HG03135 (cell line): ENCODE results near the gene INF2.

ENCODE experiments used
- ATAC-seq: cut with Tn5 transposase; IDR thresholded peaks from one replicate; pipeline ENCODE4 v1.9.1; 2021; ENCODE audit warnings: mild to moderate bottlenecking, moderate library complexity; ENCODE audit not compliant: unreplicated experiment

The INF2 gene

DNA sequence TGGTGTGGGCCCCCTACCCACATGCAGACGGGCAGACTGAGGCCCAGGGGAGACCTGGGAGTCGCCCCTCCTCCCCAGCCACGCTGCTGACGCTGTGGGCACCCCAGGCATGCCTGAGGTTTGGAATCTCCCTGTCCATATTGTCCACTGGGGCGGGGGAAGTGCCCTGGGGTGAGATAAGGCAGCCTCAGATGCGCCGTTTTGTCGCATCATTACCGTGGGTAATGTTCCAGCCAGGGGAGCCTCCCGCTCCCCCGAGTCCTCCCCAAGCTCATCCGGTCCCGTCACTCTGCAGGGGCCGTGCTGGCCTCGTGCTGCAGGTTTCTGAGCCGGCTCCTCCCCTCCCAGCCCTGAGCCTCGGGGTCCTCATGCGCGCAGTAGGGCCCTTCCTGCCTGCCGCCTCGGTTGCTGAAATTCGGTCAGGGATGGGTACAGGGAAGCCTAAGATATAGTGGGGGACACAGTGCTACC lies 11.4 kb downstream of the INF2 start:
- ATAC-seq = no peak

DNA sequence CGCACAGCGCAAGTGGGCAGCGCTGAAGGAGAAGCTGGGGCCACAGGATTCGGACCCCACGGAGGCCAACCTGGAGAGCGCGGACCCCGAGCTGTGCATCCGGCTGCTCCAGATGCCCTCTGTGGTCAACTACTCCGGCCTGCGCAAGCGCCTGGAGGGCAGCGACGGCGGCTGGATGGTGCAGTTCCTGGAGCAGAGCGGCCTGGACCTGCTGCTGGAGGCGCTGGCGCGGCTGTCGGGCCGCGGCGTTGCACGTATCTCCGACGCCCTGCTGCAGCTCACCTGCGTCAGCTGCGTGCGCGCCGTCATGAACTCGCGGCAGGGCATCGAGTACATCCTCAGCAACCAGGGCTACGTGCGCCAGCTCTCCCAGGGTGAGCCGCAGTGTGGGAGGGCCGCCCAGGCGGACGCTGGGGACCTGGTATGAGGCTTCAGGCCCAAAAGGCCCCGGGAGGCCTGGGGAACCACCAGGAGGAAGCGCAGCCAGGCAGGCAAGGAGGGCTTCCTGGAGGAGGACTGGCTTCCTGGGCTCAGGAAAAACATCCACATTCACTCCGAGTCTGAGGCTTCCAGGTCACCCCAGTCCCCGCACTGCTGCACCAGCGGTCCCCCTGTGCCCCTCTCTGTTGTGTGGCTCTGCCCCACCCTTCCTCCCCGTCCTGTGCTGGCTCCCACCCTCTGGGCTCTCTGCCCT lies 12.1 kb downstream of the INF2 start:
- ATAC-seq = no peak

DNA sequence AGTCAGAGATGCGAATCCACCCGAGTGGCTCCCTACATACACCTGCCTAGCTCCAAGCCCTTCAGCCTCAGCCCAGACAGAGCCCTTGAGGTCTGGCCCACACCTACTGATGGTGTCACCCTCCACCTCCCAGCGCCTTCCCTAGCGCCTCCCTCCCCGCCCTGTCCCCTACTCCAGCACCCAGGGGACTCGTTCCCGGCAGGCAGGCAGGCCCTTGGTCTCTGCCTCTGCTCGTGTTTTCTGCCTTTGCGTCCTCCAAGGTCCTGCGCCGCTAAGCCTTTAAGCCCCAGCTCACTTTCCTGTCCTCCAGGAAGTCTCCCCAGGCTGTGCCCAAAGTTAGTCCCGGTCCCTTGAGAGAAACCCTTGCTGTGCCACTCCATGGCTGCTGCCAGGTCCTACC lies 12.7 kb downstream of the INF2 start:
- no peak for ATAC-seq

DNA sequence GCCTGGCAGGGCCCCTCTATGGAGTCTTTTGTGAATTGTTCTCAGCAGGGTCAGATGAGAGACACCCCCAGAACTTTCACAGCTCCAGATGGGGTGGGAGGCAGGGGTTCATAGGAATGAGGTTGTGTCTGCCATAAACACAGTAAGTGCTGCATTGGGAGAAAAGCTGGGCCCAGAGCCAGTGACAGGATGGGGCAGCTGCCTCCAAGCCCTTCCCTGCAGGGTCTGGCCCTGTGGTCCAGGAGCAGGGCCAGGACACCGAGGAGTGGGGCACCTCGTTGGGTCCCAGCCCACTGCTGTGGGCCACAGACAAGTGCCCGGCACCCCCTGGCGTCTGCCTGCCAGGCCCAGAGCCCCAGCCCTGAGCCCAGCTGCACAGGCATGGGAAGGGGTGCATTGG lies 13.3 kb downstream of the INF2 start:
- ATAC-seq = no peak

DNA sequence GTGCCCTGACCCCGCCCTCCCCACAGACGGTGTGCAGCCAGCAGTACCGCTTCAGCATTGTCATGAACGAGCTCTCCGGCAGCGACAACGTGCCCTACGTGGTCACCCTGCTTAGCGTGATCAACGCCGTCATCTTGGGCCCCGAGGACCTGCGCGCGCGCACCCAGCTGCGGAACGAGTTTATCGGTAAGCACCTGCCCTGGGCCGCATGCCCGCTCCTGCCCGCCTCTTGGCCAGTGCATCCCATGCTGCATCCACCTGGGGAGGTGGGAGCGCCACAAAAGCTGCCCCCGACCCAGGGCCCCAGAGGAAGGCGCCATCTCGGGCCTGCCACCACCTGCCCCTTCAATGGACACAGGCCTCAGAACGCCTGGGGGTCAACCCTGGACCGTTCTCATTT lies 13.9 kb downstream of the INF2 start:
- no peak for ATAC-seq

DNA sequence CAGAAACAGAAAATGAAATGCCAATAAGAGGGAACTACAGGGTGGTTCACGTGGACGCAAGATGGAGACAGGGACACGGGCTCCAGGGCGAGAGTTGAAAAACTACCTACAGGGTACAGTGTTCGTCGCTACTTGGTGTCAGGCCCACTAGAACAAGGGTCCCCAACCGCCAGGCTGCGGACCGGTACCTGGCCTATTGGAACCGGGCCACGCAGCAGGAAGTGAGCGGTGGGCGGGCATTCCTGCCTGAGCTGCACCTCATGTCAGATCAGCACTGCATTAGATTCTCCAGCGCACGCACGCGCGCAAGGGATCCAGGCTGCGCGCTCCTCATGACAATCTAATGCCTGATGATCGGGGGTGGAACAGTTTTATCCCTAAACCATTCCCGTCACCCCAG lies 14.8 kb downstream of the INF2 start:
- ATAC-seq = no peak

DNA sequence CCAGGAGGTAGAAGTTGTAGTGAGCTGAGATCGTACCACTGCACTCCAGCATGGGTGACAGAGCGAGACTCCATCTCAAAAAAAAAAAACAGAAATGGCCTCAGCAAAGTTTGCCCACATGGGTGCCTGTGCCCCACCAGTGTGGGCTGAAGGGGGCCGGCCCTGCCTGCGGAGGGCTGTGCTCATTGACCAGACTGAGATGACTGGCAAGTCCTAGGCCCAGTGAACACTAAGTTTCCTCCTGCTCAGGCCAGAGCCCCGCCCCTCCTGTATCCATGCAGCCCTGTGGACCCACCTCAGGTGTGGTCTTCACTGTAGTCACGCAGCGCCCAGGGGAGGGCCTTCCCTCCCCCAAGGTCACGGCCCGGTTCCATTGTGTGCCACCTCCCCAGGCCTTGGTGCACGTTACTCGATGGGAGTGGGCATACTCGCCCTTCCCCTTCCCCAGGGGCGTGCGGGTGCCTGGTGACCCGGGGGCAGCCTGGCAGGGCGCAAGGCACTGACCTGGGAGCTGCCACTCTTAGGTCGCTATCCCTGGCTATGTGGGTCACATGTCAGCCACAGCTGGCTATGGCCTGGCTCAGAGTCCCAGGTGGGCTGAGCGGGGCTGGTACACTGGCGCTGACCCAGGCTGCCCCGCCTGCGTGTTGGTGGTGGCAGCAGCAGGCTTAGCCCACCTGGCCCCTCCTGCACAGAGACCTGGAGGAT lies 16.1 kb downstream of the INF2 start:
- ATAC-seq = no peak

DNA sequence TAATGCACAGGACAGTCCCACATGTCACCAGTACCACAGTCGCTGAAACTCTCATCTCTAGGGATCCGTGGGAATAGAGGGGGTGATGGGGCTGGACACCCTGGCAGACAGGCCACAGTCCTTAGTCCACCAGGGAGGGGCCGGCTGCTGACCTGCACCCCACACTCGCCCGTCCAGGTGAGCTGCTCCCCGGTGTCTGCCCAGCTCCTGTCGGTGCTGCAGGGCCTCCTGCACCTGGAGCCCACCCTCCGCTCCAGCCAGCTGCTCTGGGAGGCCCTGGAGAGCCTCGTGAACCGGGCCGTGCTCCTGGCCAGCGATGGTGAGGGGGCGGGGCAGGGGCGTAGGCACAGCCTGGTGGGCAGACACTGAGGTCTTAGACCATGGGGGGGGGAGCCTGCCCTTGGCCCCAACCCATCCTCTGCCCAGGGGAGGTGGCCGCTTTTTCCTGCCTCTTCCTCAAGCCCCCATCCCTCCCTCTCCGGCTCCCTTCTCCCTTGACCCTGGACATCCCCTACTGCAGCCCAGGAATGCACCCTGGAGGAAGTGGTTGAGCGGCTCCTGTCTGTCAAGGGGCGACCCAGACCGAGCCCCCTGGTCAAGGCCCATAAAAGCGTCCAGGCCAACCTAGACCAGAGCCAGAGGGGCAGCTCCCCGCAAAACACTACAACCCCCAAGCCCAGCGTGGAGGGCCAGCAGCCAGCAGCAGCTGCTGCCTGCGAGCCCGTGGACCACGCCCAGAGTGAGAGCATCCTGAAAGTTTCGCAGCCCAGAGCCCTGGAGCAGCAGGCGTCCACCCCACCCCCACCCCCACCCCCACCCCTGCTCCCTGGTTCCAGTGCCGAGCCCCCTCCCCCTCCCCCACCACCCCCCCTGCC lies 17.6 kb downstream of the INF2 start:
- ATAC-seq = no peak

DNA sequence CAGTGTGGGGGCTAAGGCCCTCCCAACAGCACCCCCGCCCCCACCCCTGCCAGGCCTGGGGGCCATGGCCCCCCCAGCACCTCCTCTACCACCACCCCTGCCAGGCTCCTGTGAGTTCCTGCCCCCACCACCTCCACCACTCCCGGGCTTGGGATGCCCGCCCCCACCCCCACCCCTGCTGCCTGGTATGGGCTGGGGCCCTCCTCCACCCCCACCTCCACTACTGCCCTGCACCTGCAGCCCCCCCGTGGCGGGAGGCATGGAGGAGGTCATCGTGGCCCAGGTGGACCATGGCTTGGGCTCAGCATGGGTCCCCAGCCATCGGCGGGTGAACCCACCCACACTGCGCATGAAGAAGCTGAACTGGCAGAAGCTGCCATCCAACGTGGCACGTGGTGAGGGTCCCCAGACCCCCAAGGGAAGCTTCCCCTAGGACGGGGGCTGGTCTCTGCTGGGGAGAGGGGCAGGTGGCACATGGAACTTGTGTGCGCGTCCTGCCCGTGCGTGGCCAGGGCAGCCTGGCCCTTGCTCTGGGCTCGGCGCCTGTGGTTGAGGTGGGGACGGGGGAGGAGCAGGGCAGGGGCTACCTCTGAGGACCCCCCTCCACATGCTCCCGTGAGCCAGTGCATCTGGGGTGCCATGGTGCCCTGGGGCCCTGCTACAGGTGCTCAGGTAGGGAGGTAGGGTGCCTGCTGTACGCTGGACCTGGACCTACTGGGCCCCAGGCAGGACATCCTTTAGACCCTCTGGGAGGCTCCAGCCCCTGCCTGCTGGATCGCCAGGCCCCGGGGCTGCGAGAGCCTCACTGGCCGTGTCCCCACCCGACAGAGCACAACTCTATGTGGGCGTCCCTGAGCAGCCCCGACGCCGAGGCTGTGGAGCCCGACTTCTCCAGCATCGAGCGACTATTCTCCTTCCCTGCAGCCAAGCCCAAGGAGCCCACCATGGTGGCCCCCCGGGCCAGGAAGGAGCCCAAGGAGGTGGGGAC lies 18.5 kb downstream of the INF2 start:
- ATAC-seq = no peak

DNA sequence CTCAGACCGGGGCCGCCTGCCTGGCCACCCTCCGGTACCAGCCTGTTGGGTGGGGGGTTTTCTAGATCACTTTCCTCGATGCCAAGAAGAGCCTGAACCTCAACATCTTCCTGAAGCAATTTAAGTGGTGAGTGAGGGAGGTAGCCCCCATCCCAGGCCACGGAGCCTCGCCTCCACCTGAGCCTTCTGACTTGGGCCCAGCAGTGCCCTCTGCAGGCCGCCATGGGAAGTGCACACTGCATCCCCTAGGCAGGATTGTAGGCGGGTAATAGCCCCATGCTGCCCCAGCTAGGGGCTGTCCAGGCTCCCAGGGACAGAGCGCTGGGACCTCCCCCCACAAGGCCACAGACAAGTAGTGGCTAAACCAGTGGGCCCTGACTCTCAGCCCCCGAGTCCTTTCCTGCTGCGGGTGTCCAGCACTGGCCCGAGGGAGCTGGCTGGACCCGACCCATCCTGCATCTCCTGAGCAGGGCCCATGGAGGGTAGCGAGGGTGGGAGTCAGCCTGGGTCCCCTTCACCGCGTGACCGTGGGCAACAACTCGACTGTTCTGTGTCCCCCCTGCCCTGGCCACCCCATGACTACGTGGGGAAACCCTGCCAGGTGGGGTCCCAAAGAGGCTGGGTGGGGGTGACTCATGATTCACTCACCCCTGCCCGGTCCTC lies 19.3 kb downstream of the INF2 start:
- no peak for ATAC-seq

DNA sequence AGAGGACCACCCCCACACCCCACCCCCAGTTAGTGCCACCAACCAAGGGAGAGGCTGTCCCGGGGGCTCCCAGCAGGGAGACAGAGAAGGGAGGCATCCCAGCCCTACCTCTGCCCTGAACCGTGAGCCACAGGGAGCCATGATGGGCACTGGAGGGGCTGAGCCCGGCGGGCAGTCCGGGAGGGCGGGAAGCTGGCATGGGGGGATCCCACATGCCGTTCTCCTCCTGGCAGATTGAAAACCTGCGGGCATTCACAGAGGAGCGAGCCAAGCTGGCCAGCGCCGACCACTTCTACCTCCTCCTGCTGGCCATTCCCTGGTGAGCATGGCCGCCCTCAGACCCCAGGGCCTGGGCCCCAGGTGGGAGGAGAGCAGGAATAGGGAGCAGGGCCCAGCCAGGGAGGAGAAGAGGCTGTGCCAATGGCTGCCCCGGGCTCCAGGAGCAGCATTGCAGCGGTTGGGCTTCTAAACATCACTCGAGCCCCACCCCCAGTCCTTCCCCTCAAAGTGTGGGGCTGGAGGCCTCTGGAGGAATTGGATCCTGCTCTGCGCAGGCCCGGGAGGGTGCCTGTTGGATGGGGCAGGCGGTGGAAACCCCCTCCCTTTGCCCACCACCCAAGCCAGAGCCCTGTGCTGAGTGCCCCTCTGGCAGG lies 20.1 kb downstream of the INF2 start:
- ATAC-seq = no peak

DNA sequence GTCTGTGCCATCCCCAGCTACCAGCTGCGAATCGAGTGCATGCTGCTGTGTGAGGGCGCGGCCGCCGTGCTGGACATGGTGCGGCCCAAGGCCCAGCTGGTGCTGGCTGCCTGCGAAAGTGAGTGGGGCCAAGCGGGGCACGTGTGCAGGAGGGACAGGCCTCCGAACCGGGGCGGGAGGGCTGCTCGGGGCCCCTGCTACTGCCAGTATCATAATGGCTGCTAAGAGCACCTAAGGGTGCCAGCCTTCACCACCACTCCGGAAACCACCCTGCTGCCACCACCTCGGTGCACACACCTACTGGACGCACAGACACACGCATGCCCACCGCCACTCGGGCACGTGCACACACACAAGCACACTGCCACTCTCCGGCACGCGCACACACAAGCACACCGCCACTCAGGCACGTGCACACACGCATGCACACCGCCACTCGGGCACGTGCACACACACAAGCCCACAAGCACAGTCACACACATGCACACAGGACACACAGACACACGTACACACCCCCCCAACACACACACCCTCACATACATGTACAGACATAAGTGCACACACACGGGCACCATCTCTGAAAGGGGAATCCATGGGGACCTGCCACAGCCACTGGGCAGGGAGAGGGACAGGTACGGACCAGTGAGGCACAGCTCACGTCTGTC lies 20.8 kb downstream of the INF2 start:
- ATAC-seq = no peak

DNA sequence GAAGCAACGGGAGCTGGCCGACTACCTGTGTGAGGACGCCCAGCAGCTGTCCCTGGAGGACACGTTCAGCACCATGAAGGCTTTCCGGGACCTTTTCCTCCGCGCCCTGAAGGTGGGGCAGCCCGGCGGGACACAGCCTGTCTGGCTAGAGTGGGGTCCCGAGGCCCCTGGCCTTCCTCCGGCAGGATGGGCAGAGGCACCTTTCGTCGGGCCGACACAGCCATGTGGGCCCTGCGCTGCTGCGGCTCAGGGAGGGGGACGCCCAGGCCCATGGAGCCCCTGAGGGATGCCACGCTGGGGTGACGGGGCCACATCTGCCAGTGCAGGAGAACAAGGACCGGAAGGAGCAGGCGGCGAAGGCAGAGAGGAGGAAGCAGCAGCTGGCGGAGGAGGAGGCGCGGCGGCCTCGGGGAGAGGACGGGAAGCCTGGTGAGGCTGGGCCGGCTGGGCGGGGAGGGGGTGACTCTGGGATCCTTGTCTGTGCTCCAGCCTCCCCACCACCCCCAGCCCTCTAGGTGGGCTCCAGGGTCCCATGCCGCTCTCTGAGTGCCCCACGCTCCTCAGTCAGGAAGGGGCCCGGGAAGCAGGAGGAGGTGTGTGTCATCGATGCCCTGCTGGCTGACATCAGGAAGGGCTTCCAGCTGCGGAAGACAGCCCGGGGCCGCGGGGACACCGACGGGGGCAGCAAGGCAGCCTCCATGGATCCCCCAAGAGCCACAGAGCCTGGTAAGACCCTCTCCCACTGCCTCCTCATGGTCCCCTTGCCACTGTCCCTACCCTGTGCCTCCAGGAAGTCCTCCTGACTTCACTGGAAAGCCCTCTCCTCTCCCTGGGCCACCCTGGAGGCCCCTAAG lies 23.7 kb downstream of the INF2 start:
- no peak for ATAC-seq

DNA sequence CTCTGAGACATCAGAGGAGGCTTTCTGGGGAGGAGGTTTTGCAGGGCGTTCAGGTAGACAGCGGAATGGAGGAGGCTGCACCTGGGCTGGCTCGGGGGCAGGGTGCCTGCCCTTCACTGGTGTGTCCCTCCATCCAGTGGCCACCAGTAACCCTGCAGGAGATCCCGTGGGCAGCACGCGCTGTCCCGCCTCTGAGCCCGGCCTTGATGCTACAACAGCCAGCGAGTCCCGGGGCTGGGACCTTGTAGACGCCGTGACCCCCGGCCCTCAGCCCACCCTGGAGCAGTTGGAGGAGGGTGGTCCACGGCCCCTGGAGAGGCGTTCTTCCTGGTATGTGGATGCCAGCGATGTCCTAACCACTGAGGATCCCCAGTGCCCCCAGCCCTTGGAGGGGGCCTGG lies 24.6 kb downstream of the INF2 start:
- no peak for ATAC-seq

DNA sequence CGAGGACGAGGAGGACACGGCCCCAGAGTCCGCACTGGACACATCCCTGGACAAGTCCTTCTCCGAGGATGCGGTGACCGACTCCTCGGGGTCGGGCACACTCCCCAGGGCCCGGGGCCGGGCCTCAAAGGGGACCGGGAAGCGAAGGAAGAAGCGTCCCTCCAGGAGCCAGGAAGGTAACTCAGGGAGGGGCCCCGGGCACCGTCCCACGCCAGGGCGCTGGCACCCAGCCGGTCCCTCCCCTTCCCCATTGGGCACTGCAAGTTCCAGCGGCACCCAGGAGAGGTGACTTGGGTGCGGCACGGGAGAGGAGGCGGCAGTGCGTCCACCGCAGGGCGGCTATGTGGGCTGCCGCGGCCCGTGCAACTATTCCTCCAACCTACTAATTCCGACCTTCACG lies 25.3 kb downstream of the INF2 start:
- ATAC-seq = no peak

DNA sequence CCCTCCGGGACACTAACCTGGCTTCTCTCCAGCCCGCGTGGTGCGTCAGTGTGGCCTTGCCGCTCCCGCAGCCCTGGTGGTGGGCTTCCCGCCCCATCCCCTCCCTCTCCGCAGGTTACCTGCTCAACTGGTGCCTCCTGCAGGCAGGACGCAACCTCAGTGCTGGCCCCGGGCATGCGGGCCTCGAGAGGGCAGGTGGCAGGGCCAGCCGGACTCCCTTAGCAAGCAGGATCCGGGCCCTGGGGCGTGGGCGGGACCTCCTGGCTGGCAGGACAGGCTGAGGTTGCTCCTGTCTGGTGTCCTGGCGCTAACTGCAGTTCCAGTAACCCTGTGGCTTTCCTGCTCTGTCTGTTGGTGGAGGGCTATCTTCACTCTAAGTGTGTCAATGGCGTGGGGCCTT lies 26.0 kb downstream of the INF2 start:
- ATAC-seq = no peak

DNA sequence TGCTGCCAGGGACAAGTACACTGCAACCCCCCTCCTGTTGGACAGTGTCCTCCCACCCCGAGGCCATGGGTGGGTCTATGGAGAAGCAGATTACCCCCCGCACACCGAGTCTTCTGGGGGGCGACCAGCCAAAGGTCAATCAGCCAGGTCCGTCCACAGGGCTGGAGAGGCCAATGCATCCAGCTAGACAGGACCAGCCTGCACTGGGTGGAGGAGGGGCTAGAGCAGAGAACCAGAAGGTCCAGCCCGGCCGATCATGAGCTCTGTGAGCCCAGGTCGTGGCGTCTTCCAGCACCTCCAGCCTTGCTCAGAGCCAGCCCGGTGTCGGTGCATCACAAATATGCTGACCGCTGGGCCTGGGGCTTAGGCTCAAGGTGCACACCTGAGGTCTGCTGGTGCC lies 26.5 kb downstream of the INF2 start:
- ATAC-seq = no peak

DNA sequence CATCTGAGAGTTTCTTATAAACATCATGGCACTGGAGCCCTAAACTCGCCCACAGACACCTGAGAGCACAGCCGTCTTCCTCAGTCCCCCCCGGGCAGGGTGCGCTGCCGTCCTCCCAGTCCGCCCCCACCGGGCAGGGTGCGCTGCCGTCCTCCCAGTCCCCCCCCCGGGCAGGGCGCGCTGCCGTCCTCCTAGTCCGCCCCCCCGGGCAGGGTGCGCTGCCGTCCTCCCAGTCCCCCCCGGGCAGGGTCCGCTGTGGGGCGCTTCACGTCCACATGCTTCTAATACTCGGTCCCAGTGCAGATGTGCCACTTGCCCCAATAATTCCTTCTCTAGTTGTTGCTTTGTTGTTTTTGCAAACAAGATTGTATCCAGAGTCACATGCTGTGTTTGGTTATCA lies 27.7 kb downstream of the INF2 start:
- ATAC-seq = no peak
